Neural progenitor cell (in vitro differentiated cells): Measurements from ENCODE around the gene GMCL2. TPM values are rescaled to one million over a fixed set of nuclear protein-coding genes. Genes with fewer than 3 reads are reported as not detected.

ENCODE experiments used
- DNase-seq: peaks from one replicate; pipeline ENCODE4 v3.0.0-alpha.2; 2016; ENCODE audit warnings: low spot score
- H2AFZ ChIP-seq: fragments of 200-600 bp; sonication (generic); replicated peaks from 2 replicates; pipeline ENCODE4 v1.6.1; 2016; ENCODE audit warnings: antibody characterized with exemption
- H3F3A ChIP-seq: fragments of 200-600 bp; sonication (generic); 2 replicates; pipeline ENCODE4 v1.6.1; 2016; ENCODE audit warnings: antibody characterized with exemption, low read depth
- H3K27ac ChIP-seq: fragments of 200-600 bp; sonication (generic); 2 replicates; pipeline ENCODE4 v1.5.1; 2016; ENCODE audit warnings: mild to moderate bottlenecking
- H3K27me3 ChIP-seq: fragments of 200-600 bp; sonication (generic); 2 replicates; pipeline ENCODE4 v1.6.1; 2016; ENCODE audit warnings: mild to moderate bottlenecking, moderate library complexity
- H3K36me3 ChIP-seq: fragments of 200-600 bp; sonication (generic); 2 replicates; pipeline ENCODE4 v1.5.1; 2016
- H3K4me1 ChIP-seq: fragments of 200-600 bp; sonication (generic); 2 replicates; pipeline ENCODE4 v1.6.1; 2016; ENCODE audit warnings: mixed run types
- H3K4me2 ChIP-seq: fragments of 200-600 bp; sonication (generic); 2 replicates; pipeline ENCODE4 v1.6.1; 2016
- H3K4me3 ChIP-seq: fragments of 200-600 bp; sonication (generic); 2 replicates; pipeline ENCODE4 v1.5.1; 2016
- H3K79me2 ChIP-seq: fragments of 200-600 bp; sonication (generic); 2 replicates; pipeline ENCODE4 v1.6.1; 2016; ENCODE audit warnings: low read depth
- H3K9ac ChIP-seq: fragments of 200-600 bp; sonication (generic); 2 replicates; pipeline ENCODE4 v1.6.1; 2016
- H3K9me3 ChIP-seq: fragments of 200-600 bp; sonication (generic); 2 replicates; pipeline ENCODE4 v1.5.1; 2016; ENCODE audit warnings: low read depth
- H4K20me1 ChIP-seq: fragments of 200-600 bp; sonication (generic); 2 replicates; pipeline ENCODE4 v1.6.1; 2016; ENCODE audit warnings: low read depth
- H3K27ac Mint-ChIP-seq: 3 replicates; pipeline ENCODE4 v1.8.0; 2021; ENCODE audit warnings: mixed read lengths
- H3K27me3 Mint-ChIP-seq: 2 replicates; pipeline ENCODE4 v1.8.0; 2022; ENCODE audit warnings: low read depth, mild to moderate bottlenecking, inconsistent platforms, moderate library complexity, mixed read lengths; ENCODE audit not compliant: insufficient read depth
- H3K36me3 Mint-ChIP-seq: 3 replicates; pipeline ENCODE4 v1.8.0; 2021; ENCODE audit warnings: mixed read lengths
- H3K4me1 Mint-ChIP-seq: 3 replicates; pipeline ENCODE4 v1.8.0; 2021; ENCODE audit warnings: mixed read lengths
- H3K4me3 Mint-ChIP-seq: 3 replicates; pipeline ENCODE4 v1.8.0; 2021; ENCODE audit warnings: mild to moderate bottlenecking, moderate library complexity, mixed read lengths
- H3K9me3 Mint-ChIP-seq: 3 replicates; pipeline ENCODE4 v1.8.0; 2020; ENCODE audit warnings: mixed read lengths
- CTCF ChIP-seq: fragments of 200-600 bp; sonication (generic); IDR thresholded peaks from 2 replicates; pipeline ENCODE4 v1.5.1; 2017; ENCODE audit warnings: antibody characterized with exemption, mild to moderate bottlenecking
- EZH2 ChIP-seq: fragments of 200-600 bp; sonication (generic); IDR thresholded peaks from 2 replicates; pipeline ENCODE4 v1.6.1; 2017; ENCODE audit warnings: antibody characterized with exemption, mild to moderate bottlenecking, moderate library complexity
- EZH2phosphoT487 ChIP-seq: fragments of 200-600 bp; sonication (generic); IDR thresholded peaks from 2 replicates; pipeline ENCODE4 v1.6.1; 2017; ENCODE audit warnings: antibody characterized with exemption
- total RNA-seq: library from RNA; depleted of rRNA; stranded (reverse); fragments of >200 nt; gene quantifications from 2 replicates; pipeline ENCODE4 v1.2.3, GENCODE V29; 2015; ENCODE audit warnings: low replicate concordance

Gene GMCL2
- total RNA-seq, 1 donor from 2014 or later = not detected

- Histone ChIP-seq H4K20me1 (no peaks in the 10 kb centered on the region), H3K4me3 (no peak overlapping the region), H3K27ac (no peak overlapping the region), H3K27me3 (no peaks in the 10 kb centered on the region), H3K9ac (no peak overlapping the region), H3K9me3 (no peaks in the 10 kb centered on the region), H3K36me3 (no peaks in the 10 kb centered on the region), H3K4me1 (peaks cover 14% of the 10 kb centered on the region), H3K79me2 (no peaks in the 10 kb centered on the region), H3F3A (peaks cover 17% of the 10 kb centered on the region), H2AFZ (no peak overlapping the region), H3K4me2 (no peak overlapping the region)
- H3K27me3 Mint-ChIP-seq = peaks cover 5% of the 10 kb centered on the region
- H3K4me1 Mint-ChIP-seq = peaks cover 29% of the 10 kb centered on the region
- H3K36me3 Mint-ChIP-seq = no peaks in the 10 kb centered on the region
- H3K9me3 Mint-ChIP-seq = peaks cover 11% of the 10 kb centered on the region
- no peak overlapping the region for H3K4me3 Mint-ChIP-seq
- TF ChIP-seq CTCF (no peak), EZH2phosphoT487 (no peak), EZH2 (no peak)
- no peak overlapping the region for H3K27ac Mint-ChIP-seq
- no peak for DNase-seq
Observed at GRCh38 chr5:178192787-178193186, 5.6 kb upstream of the GMCL2 start.

DNA sequence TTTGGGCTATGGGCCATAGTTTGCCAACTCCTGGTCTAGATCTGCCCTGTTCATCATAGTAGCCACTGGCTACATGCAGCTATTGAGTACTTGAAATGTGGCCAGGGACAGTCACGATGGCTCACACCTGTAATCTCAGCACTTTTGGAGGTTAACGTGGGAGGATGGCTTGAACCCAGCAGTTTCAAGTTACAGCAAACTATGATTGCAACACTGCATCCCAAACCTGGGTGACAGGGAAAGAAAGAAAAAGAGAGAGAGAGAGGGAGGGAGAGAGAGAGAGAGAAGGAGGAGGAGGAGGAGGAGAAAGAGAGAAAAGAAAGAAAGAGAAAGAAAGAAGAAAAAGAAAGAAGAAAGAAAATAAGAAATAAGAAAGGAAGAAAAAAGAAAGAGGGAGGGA is 5.1 kb upstream of the GMCL2 start:
- TF ChIP-seq EZH2phosphoT487 = no peak
- H3K79me2 ChIP-seq = no peaks in the 10 kb centered on the region
- H3K27ac Mint-ChIP-seq = no peak overlapping the region
- H4K20me1 ChIP-seq = no peaks in the 10 kb centered on the region
- H3K4me1 ChIP-seq = peaks cover 14% of the 10 kb centered on the region
- no peaks in the 10 kb centered on the region for H3K36me3 ChIP-seq
- no peaks in the 10 kb centered on the region for H3K36me3 Mint-ChIP-seq
- peaks cover 3% of the 10 kb centered on the region for H3K27me3 Mint-ChIP-seq
- no peak overlapping the region for H3K4me3 Mint-ChIP-seq
- H3K9ac ChIP-seq = no peak overlapping the region
- H3K9me3 Mint-ChIP-seq = peaks cover 11% of the 10 kb centered on the region
- no peak overlapping the region for H3K4me3 ChIP-seq
- DNase-seq = no peak
- H2AFZ ChIP-seq = no peak overlapping the region
- peaks cover 17% of the 10 kb centered on the region for H3F3A ChIP-seq
- H3K4me2 ChIP-seq = no peak overlapping the region
- no peak overlapping the region for H3K27ac ChIP-seq
- H3K9me3 ChIP-seq = no peaks in the 10 kb centered on the region
- no peaks in the 10 kb centered on the region for H3K27me3 ChIP-seq
- H3K4me1 Mint-ChIP-seq = peaks cover 27% of the 10 kb centered on the region

GRCh38 chr5:178191661-178192060 is 4.5 kb upstream of the GMCL2 start:
- Histone ChIP-seq H3K4me3 (no peak overlapping the region), H3K4me1 (peaks cover 11% of the 10 kb centered on the region), H3K9me3 (no peaks in the 10 kb centered on the region), H3K27ac (no peak overlapping the region), H3K27me3 (no peaks in the 10 kb centered on the region), H3K36me3 (no peaks in the 10 kb centered on the region), H3K4me2 (no peak overlapping the region), H2AFZ (no peak overlapping the region), H3F3A (peaks cover 12% of the 10 kb centered on the region), H3K79me2 (no peaks in the 10 kb centered on the region), H4K20me1 (no peaks in the 10 kb centered on the region), H3K9ac (no peak overlapping the region)
- Mint-ChIP-seq H3K36me3 (no peaks in the 10 kb centered on the region), H3K4me1 (peaks cover 23% of the 10 kb centered on the region), H3K27ac (no peak overlapping the region), H3K9me3 (peaks cover 11% of the 10 kb centered on the region), H3K4me3 (no peak overlapping the region), H3K27me3 (peaks cover 3% of the 10 kb centered on the region)
- no peak for DNase-seq
- no peak for TF ChIP-seq EZH2phosphoT487
- TF ChIP-seq CTCF = no peak
- no peak for TF ChIP-seq EZH2

DNA sequence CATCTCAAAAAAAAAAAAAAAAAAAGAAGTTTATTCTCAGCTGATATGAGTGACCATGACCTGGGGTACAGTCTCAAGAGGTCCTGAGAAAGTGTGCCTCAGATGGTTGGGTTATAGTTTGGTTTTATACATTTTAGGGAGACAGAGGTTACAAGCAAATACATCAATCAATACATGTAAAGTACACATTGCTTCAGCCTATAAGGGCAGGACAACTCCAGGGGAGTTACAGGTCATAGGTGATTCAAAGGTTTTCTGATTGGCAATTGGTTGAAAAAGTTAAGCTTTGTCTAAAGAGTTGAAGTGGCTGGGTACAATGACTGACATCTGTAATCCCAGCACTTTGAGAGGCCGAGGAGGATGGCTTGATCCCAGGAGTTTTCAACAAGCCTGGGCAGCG is 2.3 kb upstream of the GMCL2 start:
- Mint-ChIP-seq H3K27me3 (peaks cover 3% of the 10 kb centered on the region), H3K4me1 (peaks cover 8% of the 10 kb centered on the region), H3K27ac (no peak overlapping the region), H3K4me3 (no peak overlapping the region), H3K9me3 (peaks cover 7% of the 10 kb centered on the region), H3K36me3 (no peaks in the 10 kb centered on the region)
- TF ChIP-seq EZH2phosphoT487 = no peak
- TF ChIP-seq EZH2 = no peak
- TF ChIP-seq CTCF = no peak
- Histone ChIP-seq H3K36me3 (no peaks in the 10 kb centered on the region), H3K9ac (no peak overlapping the region), H3K9me3 (no peaks in the 10 kb centered on the region), H3K4me2 (no peak overlapping the region), H2AFZ (no peak overlapping the region), H3K4me1 (no peaks in the 10 kb centered on the region), H3K4me3 (no peak overlapping the region), H3K79me2 (no peaks in the 10 kb centered on the region), H4K20me1 (no peaks in the 10 kb centered on the region), H3K27me3 (no peaks in the 10 kb centered on the region), H3F3A (no peaks in the 10 kb centered on the region), H3K27ac (no peak overlapping the region)
- DNase-seq = no peak
